Immature natural killer cell (primary cell): ENCODE data around the gene EPHA1. TPM values are rescaled to one million over a fixed set of nuclear protein-coding genes. Genes with fewer than 3 reads are reported as not detected.

ENCODE experiments used
- DNase-seq, 3 donors: peaks; one replicate each; pipeline ENCODE4 v3.0.0; 2022; ENCODE audit warnings: mixed read lengths in 1 of 3
- H3K27ac Mint-ChIP-seq, 6 donors: one replicate each; pipeline ENCODE4 v1.8.0; 2020; ENCODE audit warnings: mixed read lengths in 6 of 6, mild to moderate bottlenecking in 5 of 6, inconsistent platforms in 4 of 6, moderate library complexity in 3 of 6
- H3K27me3 Mint-ChIP-seq, 3 donors: one replicate each; pipeline ENCODE4 v1.8.0; 2020 to 2021; ENCODE audit warnings: low read depth in 3 of 3, mild to moderate bottlenecking in 3 of 3, mixed read lengths in 3 of 3, moderate library complexity in 3 of 3, inconsistent platforms in 1 of 3
- H3K36me3 Mint-ChIP-seq, 3 donors: one replicate each; pipeline ENCODE4 v1.8.0; 2020; ENCODE audit warnings: mixed read lengths in 3 of 3, inconsistent platforms in 2 of 3, mild to moderate bottlenecking in 2 of 3
- H3K4me1 Mint-ChIP-seq, 2 donors: one replicate each; pipeline ENCODE4 v1.8.0; 2020; ENCODE audit warnings: inconsistent platforms in 2 of 2, mild to moderate bottlenecking in 2 of 2, mixed read lengths in 2 of 2, moderate library complexity in 1 of 2
- H3K4me3 Mint-ChIP-seq, 5 donors: one replicate each; pipeline ENCODE4 v1.8.0; 2020; ENCODE audit warnings: mild to moderate bottlenecking in 5 of 5, mixed read lengths in 5 of 5, inconsistent platforms in 3 of 5, moderate library complexity in 3 of 5
- H3K9me3 Mint-ChIP-seq, 6 donors: one replicate each; pipeline ENCODE4 v1.8.0; 2020; ENCODE audit warnings: mild to moderate bottlenecking in 6 of 6, mixed read lengths in 6 of 6, inconsistent platforms in 4 of 6, moderate library complexity in 3 of 6
- polyA plus RNA-seq, 3 donors: library from polyadenylated mRNA; unstranded; fragments of 300-500 nt; fragmentation: Illumina TruSeq; gene quantifications; one replicate each; pipeline ENCODE4 v1.2.3, GENCODE V29; 2021

The EPHA1 gene
- polyA plus RNA-seq, 3 donors from 2014 or later, result 0.22 to 0.51 TPM; not detected in 1

DNA sequence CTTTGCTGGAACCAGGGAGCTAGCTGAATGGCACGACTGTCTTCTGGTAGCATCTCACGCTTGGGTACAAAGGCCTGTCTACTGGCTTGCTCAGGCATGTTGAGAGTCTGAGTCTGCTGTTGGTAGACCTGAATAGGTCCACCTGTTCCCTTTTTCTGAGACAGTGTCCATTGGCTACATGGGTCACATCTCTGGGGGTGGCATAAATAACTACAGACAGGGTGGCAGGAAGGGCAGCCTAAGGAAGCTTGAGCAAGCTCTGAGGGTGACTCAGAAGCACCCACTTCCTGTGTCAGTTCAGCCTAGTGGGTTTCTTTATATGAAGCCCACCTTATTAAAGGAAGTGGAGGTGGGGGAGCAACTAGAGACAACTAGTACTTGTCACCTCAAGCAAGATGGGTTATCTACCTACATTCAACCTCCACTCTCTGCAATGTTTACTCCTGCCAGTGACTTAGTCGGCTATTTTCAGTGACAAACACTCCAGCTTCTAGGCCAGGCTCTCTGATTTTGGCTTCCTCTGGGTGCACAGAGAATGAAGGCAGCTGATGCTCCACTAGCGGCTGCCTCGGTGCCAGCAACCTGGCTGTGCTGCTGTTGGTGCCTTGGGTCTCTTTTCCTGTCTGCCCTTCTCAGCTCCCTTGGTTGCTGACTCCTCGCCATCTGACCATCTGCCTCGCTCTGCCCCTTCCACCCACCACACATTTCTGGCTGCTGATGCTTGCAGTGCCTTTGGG lies 33.2 kb downstream of the EPHA1 start:
- Mint-ChIP-seq H3K36me3 (no peaks in the 10 kb centered on the region), H3K27ac (peak overlapping the region; percentile 81 to 97 (median 97)), H3K4me1 (peaks cover 84 to 88% of the 10 kb centered on the region in 2 donors), H3K27me3 (peaks cover 3 to 8% (median 7%) of the 10 kb centered on the region in 3 donors), H3K4me3 (peak overlapping the region; percentile 57 to 76 (median 66)), H3K9me3 (no peaks in the 10 kb centered on the region)
- DNase-seq, result peak; percentile 70 to 79 (median 73)

DNA sequence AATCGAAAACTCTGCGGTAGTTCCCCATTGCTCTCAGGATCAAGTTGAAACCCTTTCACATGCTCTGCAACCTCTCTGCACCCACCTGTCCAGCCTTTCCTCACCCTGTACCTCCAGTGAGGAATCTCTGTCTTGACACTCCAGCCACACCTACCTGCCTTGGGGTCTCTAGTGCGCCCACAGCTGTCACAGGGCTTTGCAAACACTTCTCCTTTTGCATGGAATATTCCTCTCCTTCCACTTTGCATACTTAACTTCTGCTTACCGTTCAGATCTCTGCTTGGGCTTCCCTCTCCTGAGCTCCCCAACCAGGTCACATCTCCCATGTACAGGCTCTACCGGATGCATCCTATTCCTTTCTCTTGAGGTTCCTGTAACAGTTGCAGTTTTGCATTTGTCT lies 34.1 kb downstream of the EPHA1 start:
- peaks cover 3 to 7% (median 6%) of the 10 kb centered on the region in 3 donors for H3K27me3 Mint-ChIP-seq
- peak overlapping the region; percentile 81 to 97 (median 97) for H3K27ac Mint-ChIP-seq
- H3K36me3 Mint-ChIP-seq, result no peaks in the 10 kb centered on the region
- H3K9me3 Mint-ChIP-seq, result no peaks in the 10 kb centered on the region
- no peak for DNase-seq
- H3K4me3 Mint-ChIP-seq, result peak overlapping the region in 2 of 5 donors; percentile 48 to 54
- peaks cover 80 to 82% of the 10 kb centered on the region in 2 donors for H3K4me1 Mint-ChIP-seq

DNA sequence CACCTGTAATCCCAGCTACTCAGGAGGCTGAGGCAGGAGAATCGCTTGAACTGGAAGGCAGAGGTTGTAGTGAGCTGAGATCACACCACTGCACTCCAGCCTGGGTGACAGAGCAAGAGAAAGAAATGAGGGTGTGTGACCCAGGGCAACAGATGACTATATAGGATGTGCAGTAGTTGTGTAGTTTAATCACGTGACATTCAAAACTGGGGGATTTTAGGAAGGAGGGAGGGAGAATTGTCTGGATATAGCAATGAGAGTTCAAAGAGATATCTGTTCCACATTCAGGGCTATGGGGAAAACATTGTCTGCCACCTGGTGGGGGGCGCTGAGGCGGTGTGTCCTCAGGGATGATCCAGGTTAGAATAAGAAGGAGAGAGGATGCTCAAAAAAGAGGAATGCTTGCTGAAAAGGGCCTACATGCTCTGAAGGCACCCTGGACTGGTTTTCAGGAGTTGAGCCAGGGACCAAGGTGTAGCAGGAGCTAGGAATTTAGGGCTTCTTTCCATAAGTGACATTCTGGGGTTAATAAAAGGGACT lies 35.3 kb downstream of the EPHA1 start:
- H3K9me3 Mint-ChIP-seq, result no peaks in the 10 kb centered on the region
- peaks cover 3 to 7% (median 6%) of the 10 kb centered on the region in 3 donors for H3K27me3 Mint-ChIP-seq
- peak overlapping the region in 1 of 5 donors; percentile 3 for H3K4me3 Mint-ChIP-seq
- H3K27ac Mint-ChIP-seq, result peak overlapping the region; percentile 46 to 97 (median 97)
- H3K36me3 Mint-ChIP-seq, result no peaks in the 10 kb centered on the region
- H3K4me1 Mint-ChIP-seq, result peaks cover 68 to 70% of the 10 kb centered on the region in 2 donors
- no peak for DNase-seq

DNA sequence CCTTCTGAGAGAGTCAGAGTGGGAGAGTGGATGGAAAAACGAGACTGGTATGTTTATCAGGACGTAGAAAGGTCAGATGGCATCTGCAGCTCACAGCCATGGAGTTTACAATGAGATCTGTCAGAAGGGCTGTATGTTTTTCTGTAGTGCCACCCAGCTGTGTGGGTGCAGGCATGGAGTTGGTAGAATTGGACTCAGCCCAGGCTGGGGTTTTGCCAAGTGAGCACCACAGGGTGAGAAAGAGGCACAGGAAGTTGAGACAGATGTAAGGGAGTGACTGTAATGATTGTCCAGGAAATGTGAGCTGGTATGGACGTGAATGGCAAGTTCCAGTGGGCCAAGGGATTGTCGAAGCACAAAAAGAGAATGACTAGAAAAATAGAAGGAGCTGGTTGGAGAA lies 36.6 kb downstream of the EPHA1 start:
- Mint-ChIP-seq H3K9me3 (no peaks in the 10 kb centered on the region), H3K36me3 (no peaks in the 10 kb centered on the region), H3K4me1 (peaks cover 59 to 61% of the 10 kb centered on the region in 2 donors)

DNA sequence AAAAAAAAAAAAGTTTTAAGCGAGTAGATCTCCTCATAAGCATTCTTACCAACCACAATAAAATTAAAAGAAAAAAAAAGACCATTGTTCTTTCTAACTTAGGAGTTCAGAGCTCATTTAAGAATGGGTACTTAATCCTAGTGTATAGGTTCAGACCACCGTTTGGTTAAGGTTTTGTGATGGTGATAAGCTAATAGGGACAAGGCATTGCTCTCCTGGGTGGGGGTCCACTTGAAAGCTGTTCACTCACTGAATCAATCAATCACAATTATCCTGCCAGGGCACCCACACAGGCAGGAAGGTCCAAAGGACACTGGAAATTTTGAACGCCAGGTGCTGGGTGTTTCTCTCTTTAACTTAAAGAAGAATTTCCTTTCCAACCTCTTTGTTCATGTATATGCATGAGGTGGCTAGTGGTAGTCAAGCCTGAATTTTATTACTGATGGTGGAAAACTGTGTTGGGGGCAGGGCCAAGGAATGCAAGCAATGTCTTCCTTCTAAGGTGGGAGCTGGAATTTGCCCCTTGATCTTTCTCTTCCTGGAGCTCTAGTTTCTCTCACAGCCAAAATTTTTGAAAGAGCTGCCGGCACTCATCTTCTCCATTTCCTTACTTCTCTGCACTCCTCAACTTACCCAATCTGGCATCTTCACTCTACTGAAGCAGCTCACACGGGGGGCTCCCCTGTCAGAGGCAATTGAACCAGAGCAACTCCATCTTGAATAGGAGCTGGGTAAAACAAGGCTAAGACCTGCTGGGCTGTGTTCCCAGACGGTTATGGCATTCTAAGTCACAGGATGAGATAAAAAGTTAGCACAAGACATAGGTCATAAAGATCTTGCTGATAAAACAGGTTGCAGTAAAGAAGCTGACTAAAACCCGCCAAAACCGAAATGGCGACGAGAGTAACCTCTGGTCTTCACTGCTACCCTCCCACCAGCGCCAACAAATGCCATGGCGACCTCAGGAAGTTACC lies 38.7 kb downstream of the EPHA1 start:
- no peaks in the 10 kb centered on the region for H3K36me3 Mint-ChIP-seq
- H3K9me3 Mint-ChIP-seq, result no peaks in the 10 kb centered on the region
- no peak overlapping the region for H3K4me3 Mint-ChIP-seq
- peaks cover 38 to 40% of the 10 kb centered on the region in 2 donors for H3K4me1 Mint-ChIP-seq
- H3K27me3 Mint-ChIP-seq, result peaks cover 2 to 6% (median 4%) of the 10 kb centered on the region in 3 donors
- H3K27ac Mint-ChIP-seq, result peak overlapping the region in 1 of 6 donors; percentile 6
- no peak for DNase-seq

More for the DNA sequence above, 36.6 kb downstream of the EPHA1 start:
- H3K27ac Mint-ChIP-seq, result peak overlapping the region; percentile 71 to 93 (median 90)
- peaks cover 4 to 7% (median 5%) of the 10 kb centered on the region in 3 donors for H3K27me3 Mint-ChIP-seq
- DNase-seq, result peak; percentile 43 to 69 (median 46)
- peak overlapping the region; percentile 38 to 78 (median 59) for H3K4me3 Mint-ChIP-seq

DNA sequence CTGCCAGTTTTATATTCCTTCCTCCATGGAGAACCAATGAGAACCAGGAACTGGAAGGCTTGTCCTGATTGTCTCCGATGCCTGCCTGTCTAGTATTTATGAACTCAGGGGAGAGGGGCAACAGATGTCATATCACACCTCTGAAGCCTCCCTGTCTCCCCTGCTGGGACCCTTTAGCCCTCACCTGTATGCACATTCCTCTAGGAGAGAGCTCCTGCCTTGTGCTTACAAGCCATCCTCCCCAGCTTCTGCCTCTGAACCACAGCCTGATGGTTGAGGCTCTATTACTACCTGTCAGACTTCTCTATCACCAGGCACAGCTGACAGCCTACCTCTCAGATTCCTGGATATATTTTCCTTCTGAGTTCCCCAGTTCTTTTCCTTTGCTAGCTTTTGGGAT lies 40.3 kb downstream of the EPHA1 start:
- Mint-ChIP-seq H3K36me3 (no peaks in the 10 kb centered on the region), H3K27me3 (peaks cover 4 to 15% (median 7%) of the 10 kb centered on the region in 3 donors), H3K27ac (peak overlapping the region in 1 of 6 donors; percentile 42), H3K9me3 (no peaks in the 10 kb centered on the region), H3K4me3 (no peak overlapping the region), H3K4me1 (peaks cover 24 to 26% of the 10 kb centered on the region in 2 donors)
- no peak for DNase-seq

DNA sequence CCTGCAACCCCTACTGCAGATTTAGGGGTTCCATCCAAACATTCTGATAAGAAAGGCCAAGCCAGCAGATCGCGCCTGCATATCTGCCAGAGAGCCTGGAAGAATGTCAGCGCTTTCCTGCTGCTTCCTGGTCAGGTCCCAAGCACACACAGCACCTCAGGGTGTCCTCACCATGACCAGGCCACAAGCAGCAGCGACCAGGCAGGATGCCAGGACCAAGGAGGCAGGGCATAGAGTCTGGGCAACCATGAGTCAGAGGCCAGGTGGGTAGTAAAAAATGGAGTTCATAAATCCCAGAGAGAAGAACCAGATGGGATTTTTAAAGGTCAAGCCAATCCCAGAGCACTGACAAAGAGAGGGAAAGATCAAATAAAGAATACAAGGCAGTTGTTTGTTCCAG lies 40.7 kb downstream of the EPHA1 start:
- Mint-ChIP-seq H3K9me3 (no peaks in the 10 kb centered on the region), H3K27ac (no peak overlapping the region), H3K36me3 (no peaks in the 10 kb centered on the region), H3K27me3 (peaks cover 7 to 18% (median 11%) of the 10 kb centered on the region in 3 donors), H3K4me1 (peaks cover 24 to 26% of the 10 kb centered on the region in 2 donors), H3K4me3 (no peak overlapping the region)
- DNase-seq, result no peak

DNA sequence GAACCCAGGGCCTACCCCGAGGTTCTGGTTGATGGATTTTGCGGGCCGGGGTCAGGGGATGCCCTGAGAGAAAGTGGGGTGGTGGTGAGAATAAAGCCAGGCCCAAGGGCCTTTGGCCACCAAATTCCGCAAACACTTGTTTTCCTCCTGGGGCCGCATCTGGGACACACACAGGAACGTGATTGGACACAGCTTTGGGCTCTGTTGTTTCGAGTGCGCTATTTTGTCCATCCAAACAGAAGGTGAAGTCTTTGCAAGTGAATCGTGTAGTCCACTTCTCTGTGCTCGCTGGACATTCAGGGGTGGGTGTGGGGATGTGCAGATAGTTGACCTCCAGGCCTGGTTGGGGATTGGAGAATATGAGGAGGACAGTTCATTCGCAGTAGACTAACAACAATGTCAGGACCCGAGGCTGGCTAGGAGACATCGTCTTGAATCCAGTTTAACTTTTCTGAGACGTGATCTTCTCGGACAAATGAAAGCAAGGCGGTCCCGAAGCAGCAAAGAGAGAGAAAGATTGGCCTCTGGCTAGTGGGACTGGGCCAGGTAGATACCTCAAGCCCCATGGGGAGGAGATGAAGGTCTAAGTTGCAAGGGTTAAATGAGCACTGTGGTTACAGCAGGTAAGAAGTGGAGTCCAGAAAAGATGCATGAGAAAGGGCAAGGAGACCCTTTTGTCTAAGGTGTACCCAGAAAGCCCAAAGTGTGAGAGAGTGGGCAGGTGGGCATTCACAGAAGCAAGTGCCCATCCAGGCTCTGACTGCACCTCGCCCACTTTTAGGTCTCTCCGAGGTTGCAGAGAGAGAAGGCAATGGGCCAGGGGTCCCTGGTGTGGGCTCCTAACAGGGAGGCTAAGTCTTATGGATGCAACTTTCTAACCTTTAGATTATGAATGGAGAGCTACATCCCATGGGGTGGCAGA lies 45.4 kb downstream of the EPHA1 start:
- H3K4me3 Mint-ChIP-seq, result peak overlapping the region; percentile 70 to 85 (median 72)
- H3K27me3 Mint-ChIP-seq, result peaks cover 5 to 27% (median 16%) of the 10 kb centered on the region in 3 donors
- peaks cover 0 to 4% (median 0%) of the 10 kb centered on the region in 3 donors for H3K36me3 Mint-ChIP-seq
- H3K9me3 Mint-ChIP-seq, result no peaks in the 10 kb centered on the region
- no peak for DNase-seq
- H3K27ac Mint-ChIP-seq, result peak overlapping the region in 2 of 6 donors; percentile 18 to 76
- H3K4me1 Mint-ChIP-seq, result peaks cover 13 to 17% of the 10 kb centered on the region in 2 donors

DNA sequence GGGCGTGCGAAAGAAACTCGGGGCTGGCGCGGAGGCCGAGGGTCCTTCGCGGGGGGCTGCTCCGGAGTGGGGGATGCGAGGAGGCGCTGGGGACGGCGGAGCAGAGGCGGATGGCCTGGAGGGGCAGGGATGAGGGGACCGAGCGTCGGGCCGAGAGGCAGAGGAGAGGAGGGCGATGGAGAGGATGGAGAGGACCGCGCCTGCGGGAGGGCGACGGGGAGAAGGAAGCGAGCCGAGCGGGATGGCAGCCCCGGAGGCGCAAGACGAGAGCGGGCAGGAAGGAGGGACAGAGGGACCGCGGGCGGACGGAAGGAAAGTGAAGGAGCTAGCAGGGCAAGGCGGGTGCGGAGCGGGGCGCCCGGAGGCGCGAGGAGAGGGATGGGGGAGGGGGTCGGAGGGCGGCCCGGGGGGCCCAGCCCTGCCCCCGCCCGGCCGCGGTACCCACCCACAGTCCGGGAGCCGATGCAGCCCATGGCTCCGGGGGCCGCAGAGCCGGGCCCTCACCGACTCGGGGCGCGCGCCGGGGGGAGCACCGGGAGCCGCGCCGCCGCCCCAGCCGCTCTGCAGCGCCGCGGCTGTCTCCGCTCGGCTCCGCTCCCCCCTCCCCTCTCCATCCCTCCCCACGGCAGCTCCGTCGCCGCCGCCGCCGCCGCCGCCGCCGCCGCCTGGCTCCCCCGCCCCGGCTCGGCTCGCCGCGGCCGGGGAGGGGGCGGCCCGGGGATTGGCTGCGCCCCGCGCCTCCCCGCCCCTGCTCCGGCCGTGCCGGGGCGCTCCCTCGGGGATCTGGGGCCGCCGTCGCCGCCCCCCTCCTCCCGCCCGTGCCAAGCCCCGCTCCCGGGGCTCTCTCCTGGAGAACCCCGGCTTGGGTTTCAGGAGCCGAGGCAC lies 46.3 kb downstream of the EPHA1 start, which contains the start of gene FAM131B:
Gene FAM131B, minus strand, starts transcription at position 583 of the 885 bp plus-strand sequence. Its CDS starts 110 bp downstream, at position 473.
- peaks cover 0 to 7% (median 0%) of the 10 kb centered on the region in 3 donors for H3K36me3 Mint-ChIP-seq
- H3K27ac Mint-ChIP-seq, result peak within 1 kb of the TSS in 2 of 6 donors; percentile 18 to 76
- peak within 1 kb of the TSS; percentile 81 to 89 (median 83) for H3K4me3 Mint-ChIP-seq
- peaks cover 4 to 27% (median 16%) of the 10 kb centered on the region in 3 donors for H3K27me3 Mint-ChIP-seq
- no peaks in the 10 kb centered on the region for H3K9me3 Mint-ChIP-seq
- peaks cover 13 to 17% of the 10 kb centered on the region in 2 donors for H3K4me1 Mint-ChIP-seq
- peak in 2 of 3 donors; percentile 38 to 45 for DNase-seq

DNA sequence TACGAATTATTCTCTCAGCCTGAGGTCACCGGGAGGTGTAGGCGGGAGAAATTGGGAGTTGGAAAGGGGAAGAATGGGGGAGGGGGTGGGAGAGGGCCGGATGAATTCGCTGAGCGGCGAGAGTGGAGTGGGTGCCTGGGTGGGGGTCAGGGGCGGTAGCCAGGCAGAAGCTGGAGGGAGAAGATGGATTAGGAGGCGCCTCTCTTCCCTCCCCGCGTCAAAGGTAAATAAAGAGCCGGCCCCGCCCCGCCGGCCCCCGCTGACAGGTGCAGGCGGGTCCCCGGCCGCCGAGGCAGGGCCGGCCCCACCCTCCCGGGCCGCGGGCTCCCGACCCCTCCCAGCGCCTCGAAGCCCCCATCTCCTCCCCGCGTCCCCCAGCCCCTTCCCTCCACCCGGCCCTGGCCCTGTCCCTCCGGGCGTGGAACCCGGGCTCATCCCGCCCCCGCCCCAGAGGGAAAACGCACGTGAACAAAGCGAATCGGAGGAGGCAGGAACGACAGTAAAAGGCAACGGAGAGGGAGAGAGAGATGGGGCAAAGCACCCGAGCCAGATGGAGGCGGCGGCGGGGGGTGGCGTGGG lies 47.0 kb downstream of the EPHA1 start:
- H3K36me3 Mint-ChIP-seq, result peaks cover 0 to 7% (median 0%) of the 10 kb centered on the region in 3 donors
- peaks cover 3 to 27% (median 16%) of the 10 kb centered on the region in 3 donors for H3K27me3 Mint-ChIP-seq
- H3K4me3 Mint-ChIP-seq, result peak overlapping the region; percentile 81 to 89 (median 83)
- peaks cover 13 to 17% of the 10 kb centered on the region in 2 donors for H3K4me1 Mint-ChIP-seq
- DNase-seq, result no peak
- no peaks in the 10 kb centered on the region for H3K9me3 Mint-ChIP-seq
- H3K27ac Mint-ChIP-seq, result no peak overlapping the region

DNA sequence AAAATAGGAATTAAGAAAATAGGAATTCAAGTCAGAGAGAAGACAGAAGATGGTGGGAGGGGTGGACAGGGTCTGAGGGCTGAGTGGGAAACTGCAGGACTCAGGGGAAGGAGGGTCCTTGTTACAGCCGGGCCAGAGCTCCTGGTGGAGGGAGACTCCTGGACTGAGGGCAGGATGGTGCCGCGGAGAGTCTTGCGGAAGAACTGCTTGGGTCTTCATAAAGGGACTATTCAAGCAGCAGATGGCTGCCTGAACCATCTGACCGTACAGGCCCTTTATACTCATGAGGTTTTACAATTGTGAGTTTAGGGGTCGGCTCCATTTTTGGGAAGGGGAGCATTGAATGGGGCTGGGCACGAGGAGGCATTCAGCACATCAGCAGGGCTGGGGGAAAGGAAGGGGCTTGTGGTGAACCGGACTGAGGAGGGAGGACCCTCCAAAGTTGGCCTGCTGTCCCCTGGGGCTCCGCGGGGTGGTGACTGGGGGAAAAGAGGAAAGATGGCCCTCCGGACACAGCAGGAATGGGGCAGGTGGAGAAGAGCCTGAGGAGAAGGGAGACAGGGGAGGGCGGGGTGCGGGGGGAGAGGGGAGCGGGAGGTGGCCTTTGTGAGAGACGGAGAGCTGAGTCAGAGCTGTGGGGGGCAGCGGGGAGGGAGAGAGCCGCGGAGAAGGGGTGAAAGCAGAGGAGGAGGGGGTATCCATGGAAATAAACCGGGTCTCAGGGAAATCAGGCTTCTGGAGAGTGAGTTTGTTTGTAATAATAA lies 47.7 kb downstream of the EPHA1 start:
- peak overlapping the region; percentile 65 to 77 (median 71) for H3K4me3 Mint-ChIP-seq
- H3K27ac Mint-ChIP-seq, result peak overlapping the region in 3 of 6 donors; percentile 0 to 57 (median 28)
- H3K36me3 Mint-ChIP-seq, result peaks cover 0 to 7% (median 0%) of the 10 kb centered on the region in 3 donors
- no peaks in the 10 kb centered on the region for H3K9me3 Mint-ChIP-seq
- peaks cover 3 to 27% (median 16%) of the 10 kb centered on the region in 3 donors for H3K27me3 Mint-ChIP-seq
- H3K4me1 Mint-ChIP-seq, result peaks cover 13 to 17% of the 10 kb centered on the region in 2 donors
- no peak for DNase-seq
